A549 (cell line): Measurements from ENCODE around the gene CELSR1. TPM values are rescaled to one million over a fixed set of nuclear protein-coding genes. Genes with fewer than 3 reads are reported as not detected.
A peak's percentile ranks its signal among the peaks of the same experiment; 100 is the strongest.

Experiments
- ATAC-seq, 2 experiments: fragments of 200-7000 bp in 1 of 2; fragments of >200 bp in 1 of 2; cut with Nextera tagmentation in 1 of 2; cut with Tn5 transposase in 1 of 2; 3 replicates each; pipeline versions ENCODE4 v1.8.0 to v1.9.1; 2018 to 2020; ENCODE audit warnings: mild to moderate bottlenecking in 1 of 2, moderate library complexity in 1 of 2
- CTCF ChIA-PET: fragments of 300-600 bp; sonication (Branson Sonifier 250); formaldehyde crosslinking; extraction: SDS; loops from one replicate; lab custom pipeline; 2021; ENCODE audit warnings: antibody characterized with exemption, inconsistent platforms; lab: Yijun Ruan, JAX
- POLR2A ChIA-PET: fragments of 350-600 bp; formaldehyde crosslinking; extraction: SDS; loops from one replicate; lab custom pipeline; 2021; ENCODE audit warnings: antibody characterized with exemption, inconsistent platforms; lab: Yijun Ruan, JAX
- DNase-seq, 2 experiments: peaks; one replicate each; pipeline versions ENCODE4 v3.0.0 to v3.0.0-alpha.2; 2011 to 2016; ENCODE audit warnings: low read depth in 1 of 2, low spot score in 1 of 2
- FAIRE-seq: peaks from 2 replicates; lab custom pipeline; 2011; peaks lifted over from hg19 to GRCh38; lab: Jason Lieb, UNC
- H3K27ac ChIP-seq, 2 experiments: fragments of >200 bp; sonication (Bioruptor Twin); formaldehyde crosslinking; 3 replicates each; pipeline ENCODE4 v1.5.1; 2016 to 2017
- H3K4me1 ChIP-seq: fragments of >200 bp; sonication (Bioruptor Twin); formaldehyde crosslinking; 3 replicates; pipeline ENCODE4 v1.6.1; 2016
- H3K4me2 ChIP-seq: fragments of >200 bp; sonication (Bioruptor Twin); formaldehyde crosslinking; 3 replicates; pipeline ENCODE4 v1.6.1; 2016
- H3K4me3 ChIP-seq: fragments of >200 bp; sonication (Bioruptor Twin); formaldehyde crosslinking; 3 replicates; pipeline ENCODE4 v1.5.1; 2016
- H3K9me3 ChIP-seq: fragments of >200 bp; sonication (Bioruptor Twin); formaldehyde crosslinking; 3 replicates; pipeline ENCODE4 v1.6.1; 2016
- CBX8 ChIP-seq: fragments of 200-600 bp; sonication (generic); IDR thresholded peaks from 2 replicates; pipeline ENCODE4 v1.6.1; 2016
- CEBPB ChIP-seq, 2 experiments: fragments of >200 bp in 1 of 2; sonication (Bioruptor Twin) in 1 of 2; formaldehyde crosslinking in 1 of 2; IDR thresholded peaks; 2 replicates each; pipeline ENCODE4 v1.6.1; 2012 to 2016
- EHF ChIP-seq: fragments of 250-450 bp; sonication (Bioruptor Pico); IDR thresholded peaks from 2 replicates; pipeline ENCODE4 v1.5.0; 2020; ENCODE audit warnings: mild to moderate bottlenecking
- GATA3 ChIP-seq: IDR thresholded peaks from 2 replicates; pipeline ENCODE4 v1.6.1; 2012; ENCODE audit warnings: borderline replicate concordance
- HEYL ChIP-seq: fragments of 250-450 bp; sonication (Bioruptor Pico); IDR thresholded peaks from 2 replicates; pipeline ENCODE4 v1.8.0; 2021; ENCODE audit warnings: mild to moderate bottlenecking, moderate library complexity
- HOXB5 ChIP-seq: fragments of 250-450 bp; sonication (Bioruptor Pico); IDR thresholded peaks from 2 replicates; pipeline ENCODE4 v1.5.0; 2020; ENCODE audit warnings: mild to moderate bottlenecking, moderate library complexity
- JUNB ChIP-seq: fragments of >200 bp; sonication (Bioruptor Twin); formaldehyde crosslinking; IDR thresholded peaks from 2 replicates; pipeline ENCODE4 v1.6.1; 2016
- KDM5A ChIP-seq: fragments of 200-600 bp; sonication (generic); IDR thresholded peaks from 2 replicates; pipeline ENCODE4 v1.6.1; 2016; ENCODE audit warnings: antibody characterized with exemption, mild to moderate bottlenecking
- MAZ ChIP-seq: fragments of 150-350 bp; IDR thresholded peaks from 2 replicates; pipeline ENCODE4 v1.6.1; 2014; ENCODE audit warnings: antibody characterized with exemption, low read depth, low read length, borderline replicate concordance
- MYC ChIP-seq: IDR thresholded peaks from 2 replicates; pipeline ENCODE4 v1.6.1; 2012; ENCODE audit warnings: mild to moderate bottlenecking, inconsistent platforms, low read length, improper control_type of control experiment, borderline replicate concordance
- NFE2L2 ChIP-seq: fragments of 150-350 bp; conservative IDR thresholded peaks from 2 replicates; pipeline ENCODE4 v1.6.1; 2014; ENCODE audit warnings: low read length
- NPAS2 ChIP-seq: fragments of 250-450 bp; sonication (Bioruptor Pico); IDR thresholded peaks from 2 replicates; pipeline ENCODE4 v1.8.0; 2022; ENCODE audit warnings: mild to moderate bottlenecking, moderate library complexity, borderline replicate concordance
- NR3C1 ChIP-seq: fragments of >200 bp; sonication (Bioruptor Twin); formaldehyde crosslinking; IDR thresholded peaks from 3 replicates; pipeline ENCODE4 v1.6.1; 2017
- POLR2A ChIP-seq: IDR thresholded peaks from 2 replicates; pipeline ENCODE4 v1.6.1; 2012; ENCODE audit warnings: mild to moderate bottlenecking, low read length
- POLR2AphosphoS2 ChIP-seq: conservative IDR thresholded peaks from 2 replicates; pipeline ENCODE4 v1.6.1; 2012; ENCODE audit warnings: low read length, improper control_type of control experiment, inconsistent platforms
- RAD21 ChIP-seq, 2 experiments: fragments of >200 bp in 1 of 2; sonication (Bioruptor Twin) in 1 of 2; formaldehyde crosslinking in 1 of 2; IDR thresholded peaks in 1 of 2; conservative IDR thresholded peaks in 1 of 2; 2 replicates in 1 of 2; 3 replicates in 1 of 2; pipeline ENCODE4 v1.6.1; 2012 to 2018; ENCODE audit warnings: inconsistent platforms in 1 of 2
- SMC3 ChIP-seq: fragments of >200 bp; sonication (Bioruptor Twin); formaldehyde crosslinking; IDR thresholded peaks from 3 replicates; pipeline ENCODE4 v1.6.1; 2018; ENCODE audit warnings: inconsistent platforms
- TFCP2L1 ChIP-seq: fragments of 250-450 bp; sonication (Bioruptor Pico); IDR thresholded peaks from 2 replicates; pipeline ENCODE4 v1.5.0; 2021; ENCODE audit warnings: mild to moderate bottlenecking
- WGBS: methylation state at CpG from one replicate; pipeline ENCODE4 v1.1.6; 2017; ENCODE audit errors: missing lambda C conversion rate; 5-methylcytosine and 5-hydroxymethylcytosine counted together
- polyA plus RNA-seq, 4 experiments: library from polyadenylated mRNA; depleted of rRNA in 3 of 4; stranded (reverse); fragments of >200 nt; fragmentation: RNase III in 1 of 4; extraction: RNeasy Plus Mini Kit Qiagen cat#74134 plus additional on column Dnase treatment in 1 of 4; gene quantifications; 2 replicates in 3 of 4; 3 replicates in 1 of 4; pipeline ENCODE4 v1.2.3, GENCODE V29; 2011 to 2017
- TF ChIP-seq, protein P1 (sequence below): fragments of 150-350 bp; IDR thresholded peaks from 2 replicates; pipeline ENCODE4 v1.6.1; 2014; ENCODE audit warnings: low read depth, mild to moderate bottlenecking, low read length
- TF ChIP-seq, protein P2 (sequence below): fragments of >200 bp; sonication (Bioruptor Twin); formaldehyde crosslinking; IDR thresholded peaks from 3 replicates; pipeline ENCODE4 v1.6.1; 2016
- TF ChIP-seq, protein P3 (sequence below): fragments of >200 bp; sonication (Bioruptor Twin); formaldehyde crosslinking; IDR thresholded peaks from 3 replicates; pipeline ENCODE4 v1.5.1; 2016
- TF ChIP-seq, protein P4 (sequence below): fragments of >200 bp; sonication (Bioruptor Twin); formaldehyde crosslinking; IDR thresholded peaks from 2 replicates; pipeline ENCODE4 v1.6.1; 2016

The CELSR1 gene
- polyA plus RNA-seq, 2 of the 4 experiments (the other 2 are of a cell fraction): 15.3 to 31.8 TPM

DNA sequence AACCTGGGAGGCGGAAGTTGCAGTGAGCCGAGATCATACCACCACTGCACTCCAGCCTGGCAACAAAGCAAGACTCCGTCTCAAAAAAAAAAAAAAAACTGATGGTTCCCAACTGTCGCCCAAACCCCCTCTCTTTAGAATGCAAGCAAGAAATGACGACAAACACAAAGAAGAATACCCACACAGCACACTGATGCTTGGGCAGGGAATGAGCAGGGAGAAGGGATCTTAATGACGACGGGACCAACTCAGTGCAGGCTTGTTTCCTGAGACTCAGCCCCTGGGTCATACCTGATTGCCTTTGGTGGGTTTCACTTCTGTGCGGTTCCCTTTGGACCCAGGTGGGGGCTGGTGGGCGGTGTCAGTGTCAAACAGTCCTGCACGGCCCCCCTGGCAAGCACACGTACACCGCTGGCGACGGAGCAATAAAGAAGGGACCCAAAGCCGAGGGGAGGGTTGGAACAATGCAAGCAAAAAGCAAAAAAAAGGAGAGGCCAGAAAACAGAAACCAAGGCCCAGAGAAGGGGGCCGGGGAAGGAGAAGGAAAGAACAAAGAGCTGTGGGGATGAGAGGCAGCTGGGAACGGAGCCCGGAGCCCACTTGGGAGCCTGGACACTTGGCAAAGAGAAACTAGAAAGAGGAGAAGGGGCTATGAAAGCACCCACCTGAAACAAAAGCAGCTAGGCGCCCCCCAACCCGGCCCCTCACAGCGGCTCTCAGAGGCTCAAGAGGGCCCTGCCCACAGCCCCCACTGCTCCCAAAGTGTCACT, 99.6 kb downstream of the CELSR1 start:
- H3K4me3 ChIP-seq: no peak overlapping the region
- CTCF ChIA-PET: interaction anchor here (1.1 to 2.8 kb wide), 4 partner anchors 11 to 104 kb away, joined by 3 to 12 read pairs (median 6); no protein-coding TSS in a partner anchor
- FAIRE-seq: no peak
- POLR2A ChIA-PET: no interaction called here
- no peak for ATAC-seq
- no peak overlapping the region for H3K4me2 ChIP-seq
- WGBS: 95% methylated on average over 21 of the region's 21 CpGs
- H3K4me1 ChIP-seq: peaks cover 8% of the 10 kb centered on the region; the same call in 1 of the 3 replicates
- TF ChIP-seq, protein P1, sequence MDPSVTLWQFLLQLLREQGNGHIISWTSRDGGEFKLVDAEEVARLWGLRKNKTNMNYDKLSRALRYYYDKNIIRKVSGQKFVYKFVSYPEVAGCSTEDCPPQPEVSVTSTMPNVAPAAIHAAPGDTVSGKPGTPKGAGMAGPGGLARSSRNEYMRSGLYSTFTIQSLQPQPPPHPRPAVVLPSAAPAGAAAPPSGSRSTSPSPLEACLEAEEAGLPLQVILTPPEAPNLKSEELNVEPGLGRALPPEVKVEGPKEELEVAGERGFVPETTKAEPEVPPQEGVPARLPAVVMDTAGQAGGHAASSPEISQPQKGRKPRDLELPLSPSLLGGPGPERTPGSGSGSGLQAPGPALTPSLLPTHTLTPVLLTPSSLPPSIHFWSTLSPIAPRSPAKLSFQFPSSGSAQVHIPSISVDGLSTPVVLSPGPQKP: no peak
- TF ChIP-seq GATA3 (no peak), HOXB5 (CRISPR knock-in tag) (no peak), MYC (no peak), CEBPB (IDR thresholded peaks at IDR 0.05) (no peak), KDM5A (no peak), RAD21 (conservative IDR thresholded peaks at IDR 0.05 in 1 of 2, IDR thresholded peaks at IDR 0.05 in 1 of 2) (no peak)
- TF ChIP-seq, all 56 proteins: peak for 0
- no peaks in the 10 kb centered on the region for H3K9me3 ChIP-seq
- DNase-seq: no peak
- H3K27ac ChIP-seq: no peak overlapping the region

DNA sequence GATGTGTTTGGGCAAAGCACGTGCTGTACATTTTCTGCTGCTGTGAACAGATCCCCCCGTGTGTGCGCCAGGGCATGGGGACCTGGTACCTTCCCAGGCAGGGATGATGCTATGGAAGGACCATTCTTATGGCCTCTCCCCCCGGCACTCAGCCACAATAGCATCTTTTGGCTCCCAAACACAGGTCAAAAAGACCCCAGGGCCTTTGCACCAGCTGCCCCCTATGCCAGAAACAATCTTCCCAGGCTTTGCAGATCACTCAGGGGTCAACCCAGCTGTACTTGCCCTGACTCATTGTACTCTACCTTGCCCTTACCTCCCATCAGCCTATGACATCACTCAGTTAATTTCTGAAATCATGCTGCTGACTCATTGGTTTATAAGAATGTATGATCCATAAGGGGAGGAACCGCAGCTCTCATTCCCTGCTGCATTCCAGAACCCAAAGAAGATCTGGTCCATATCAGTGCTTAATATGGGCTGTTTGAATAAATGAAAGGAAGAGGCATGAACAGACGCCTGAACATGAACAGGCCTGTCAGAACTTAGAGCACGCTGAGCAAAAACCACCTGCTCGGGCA, 100.7 kb downstream of the CELSR1 start:
- Histone ChIP-seq H3K4me1 (peaks cover 8% of the 10 kb centered on the region; the same call in 1 of the 3 replicates), H3K4me3 (no peak overlapping the region)
- CTCF ChIA-PET: interaction anchor here (2.3 kb wide), 1 partner anchor 97 kb away, joined by 7 read pairs; no protein-coding TSS in a partner anchor
- no peak for FAIRE-seq
- no peak for DNase-seq
- no peak for TF ChIP-seq CEBPB (IDR thresholded peaks at IDR 0.05)
- TF ChIP-seq POLR2A: no peak
- TF ChIP-seq CBX8: no peak
- TF ChIP-seq, protein P2, sequence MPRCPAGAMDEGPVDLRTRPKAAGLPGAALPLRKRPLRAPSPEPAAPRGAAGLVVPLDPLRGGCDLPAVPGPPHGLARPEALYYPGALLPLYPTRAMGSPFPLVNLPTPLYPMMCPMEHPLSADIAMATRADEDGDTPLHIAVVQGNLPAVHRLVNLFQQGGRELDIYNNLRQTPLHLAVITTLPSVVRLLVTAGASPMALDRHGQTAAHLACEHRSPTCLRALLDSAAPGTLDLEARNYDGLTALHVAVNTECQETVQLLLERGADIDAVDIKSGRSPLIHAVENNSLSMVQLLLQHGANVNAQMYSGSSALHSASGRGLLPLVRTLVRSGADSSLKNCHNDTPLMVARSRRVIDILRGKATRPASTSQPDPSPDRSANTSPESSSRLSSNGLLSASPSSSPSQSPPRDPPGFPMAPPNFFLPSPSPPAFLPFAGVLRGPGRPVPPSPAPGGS: no peak
- TF ChIP-seq EHF (CRISPR knock-in tag): no peak
- TF ChIP-seq GATA3: no peak
- TF ChIP-seq MAZ: no peak
- TF ChIP-seq POLR2AphosphoS2: no peak
- TF ChIP-seq, all 56 proteins: peak for 0
- Histone ChIP-seq H3K9me3 (no peaks in the 10 kb centered on the region), H3K27ac (peak overlapping the region in 1 of 2 experiments; percentile 39; a peak in 1 of 6 replicates), H3K4me2 (no peak overlapping the region)
- 96% methylated on average over 8 of the region's 8 CpGs for WGBS
- no peak for ATAC-seq
- POLR2A ChIA-PET: no interaction called here

DNA sequence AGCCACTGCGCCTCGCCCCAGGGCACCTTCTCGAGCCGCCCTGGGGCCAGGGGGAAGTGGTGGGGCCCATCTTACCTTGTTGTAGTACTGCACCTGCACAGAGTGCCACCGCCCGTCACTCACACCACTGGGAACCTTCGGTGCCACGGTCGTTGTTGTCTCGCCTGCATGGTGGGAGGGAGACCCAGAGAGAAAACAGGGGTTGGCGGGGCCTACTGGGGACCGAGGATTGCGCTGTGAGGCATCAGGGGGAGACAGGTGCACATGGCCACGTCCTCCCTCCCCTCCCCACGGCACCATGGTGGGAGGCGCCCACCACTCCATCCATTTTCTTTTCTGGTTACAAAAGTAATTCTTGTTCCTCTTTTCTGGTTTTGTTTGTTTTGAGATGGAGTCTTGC, 104.1 kb downstream of the CELSR1 start:
- peaks cover 8% of the 10 kb centered on the region; the same call in 1 of the 3 replicates for H3K4me1 ChIP-seq
- H3K4me3 ChIP-seq: no peak overlapping the region
- H3K9me3 ChIP-seq: no peaks in the 10 kb centered on the region
- POLR2A ChIA-PET: no interaction called here
- H3K27ac ChIP-seq: no peak overlapping the region
- no peak for TF ChIP-seq JUNB
- no peak for TF ChIP-seq NFE2L2
- TF ChIP-seq SMC3: no peak
- TF ChIP-seq, protein P3, sequence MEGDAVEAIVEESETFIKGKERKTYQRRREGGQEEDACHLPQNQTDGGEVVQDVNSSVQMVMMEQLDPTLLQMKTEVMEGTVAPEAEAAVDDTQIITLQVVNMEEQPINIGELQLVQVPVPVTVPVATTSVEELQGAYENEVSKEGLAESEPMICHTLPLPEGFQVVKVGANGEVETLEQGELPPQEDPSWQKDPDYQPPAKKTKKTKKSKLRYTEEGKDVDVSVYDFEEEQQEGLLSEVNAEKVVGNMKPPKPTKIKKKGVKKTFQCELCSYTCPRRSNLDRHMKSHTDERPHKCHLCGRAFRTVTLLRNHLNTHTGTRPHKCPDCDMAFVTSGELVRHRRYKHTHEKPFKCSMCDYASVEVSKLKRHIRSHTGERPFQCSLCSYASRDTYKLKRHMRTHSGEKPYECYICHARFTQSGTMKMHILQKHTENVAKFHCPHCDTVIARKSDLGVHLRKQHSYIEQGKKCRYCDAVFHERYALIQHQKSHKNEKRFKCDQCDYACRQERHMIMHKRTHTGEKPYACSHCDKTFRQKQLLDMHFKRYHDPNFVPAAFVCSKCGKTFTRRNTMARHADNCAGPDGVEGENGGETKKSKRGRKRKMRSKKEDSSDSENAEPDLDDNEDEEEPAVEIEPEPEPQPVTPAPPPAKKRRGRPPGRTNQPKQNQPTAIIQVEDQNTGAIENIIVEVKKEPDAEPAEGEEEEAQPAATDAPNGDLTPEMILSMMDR: no peak
- no peak for TF ChIP-seq HEYL (CRISPR knock-in tag)
- no peak for TF ChIP-seq NPAS2 (CRISPR knock-in tag)
- TF ChIP-seq MYC: no peak
- no peak for TF ChIP-seq NR3C1
- TF ChIP-seq TFCP2L1: no peak
- TF ChIP-seq, protein P4, sequence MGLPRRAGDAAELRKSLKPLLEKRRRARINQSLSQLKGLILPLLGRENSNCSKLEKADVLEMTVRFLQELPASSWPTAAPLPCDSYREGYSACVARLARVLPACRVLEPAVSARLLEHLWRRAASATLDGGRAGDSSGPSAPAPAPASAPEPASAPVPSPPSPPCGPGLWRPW: no peak
- H3K4me2 ChIP-seq: no peak overlapping the region
- FAIRE-seq (no peak), ATAC-seq (no peak), DNase-seq (no peak)
- WGBS: 88% methylated on average over 15 of the region's 16 CpGs
- CTCF ChIA-PET: no interaction called here
